ENCODE results near the gene COQ4. TPM values are rescaled to one million over a fixed set of nuclear protein-coding genes. Genes with fewer than 3 reads are reported as not detected.

COQ4 gene
- total RNA-seq, 1 experiment from 2014 or later: 45.3 TPM

DNA sequence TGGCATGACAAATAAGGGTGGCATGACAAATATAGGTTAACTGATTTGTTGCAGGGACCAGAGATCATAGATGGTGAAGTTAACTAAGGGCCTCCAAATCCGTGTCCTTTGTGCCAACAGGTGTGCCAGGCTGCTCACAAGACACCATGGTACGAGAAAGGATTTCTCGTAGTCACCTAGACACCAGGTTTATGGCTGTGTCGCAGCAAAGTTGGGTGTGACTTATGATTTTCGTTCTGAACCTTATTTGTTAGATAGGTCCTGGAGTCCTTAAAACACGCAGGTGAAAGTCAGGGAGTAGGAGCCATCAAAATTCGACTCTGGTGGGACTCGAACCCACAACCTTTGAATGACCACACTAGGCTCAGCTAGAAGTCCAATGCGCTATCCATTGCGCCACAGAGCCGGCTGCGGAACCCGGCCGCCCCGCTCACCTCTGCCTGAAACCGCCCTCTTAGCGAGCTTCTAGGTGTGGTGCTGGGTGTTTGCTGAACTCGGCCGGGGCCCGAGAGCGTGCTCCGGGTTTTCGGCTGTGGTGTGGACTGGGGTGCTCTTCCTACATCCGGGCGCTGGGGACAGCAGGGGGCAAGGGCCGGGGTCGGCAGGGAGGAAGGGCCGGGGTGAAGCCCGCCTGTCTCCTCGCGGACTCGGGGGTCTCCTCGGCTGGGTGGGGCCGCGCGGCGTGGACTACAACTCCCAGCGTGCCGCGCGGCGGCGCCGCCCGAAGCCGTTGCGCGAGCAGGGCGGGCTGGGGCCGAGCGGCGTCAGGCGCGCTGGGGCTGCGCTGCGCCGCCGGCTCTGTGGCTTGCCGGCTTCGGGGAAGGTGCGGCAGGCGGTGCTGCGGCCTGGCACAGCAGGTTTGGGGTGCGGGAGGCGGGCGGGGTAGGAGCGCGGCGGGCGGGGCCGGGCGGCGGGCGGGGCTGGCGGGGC is 17.4 kb downstream of the COQ4 start, which contains the start of gene SLC27A4 (continued):
- TF ChIP-seq FOXP4 (CRISPR knock-in tag; IDR thresholded peaks at IDR 0.05): no peak
- no peak for TF ChIP-seq ZNF416 (CRISPR knock-in tag; IDR thresholded peaks at IDR 0.05)
- TF ChIP-seq KAT7 (CRISPR knock-in tag; IDR thresholded peaks at IDR 0.05; ENCODE audit: borderline replicate concordance): no peak
- TF ChIP-seq TEAD1 (CRISPR knock-in tag; IDR thresholded peaks at IDR 0.05): peak; percentile 13; the same call in 1 of the 2 replicates

GRCh38 chr9:128340691-128341434 is 18.2 kb downstream of the COQ4 start:
- no peak overlapping the region for H3K27ac Mint-ChIP-seq

More at GRCh38 chr9:128340691-128341434, 18.2 kb downstream of the COQ4 start:
- H3K27me3 Mint-ChIP-seq (ENCODE audit: low read depth): no peaks in the 10 kb centered on the region
- no peak for TF ChIP-seq ZNF317 (CRISPR knock-in tag; IDR thresholded peaks at IDR 0.05; ENCODE audit: borderline replicate concordance, low read depth)
- no peak for TF ChIP-seq NR1H2 (CRISPR knock-in tag; IDR thresholded peaks at IDR 0.05)
- TF ChIP-seq ZNF121 (CRISPR knock-in tag; IDR thresholded peaks at IDR 0.05): no peak
- TF ChIP-seq, protein P1, sequence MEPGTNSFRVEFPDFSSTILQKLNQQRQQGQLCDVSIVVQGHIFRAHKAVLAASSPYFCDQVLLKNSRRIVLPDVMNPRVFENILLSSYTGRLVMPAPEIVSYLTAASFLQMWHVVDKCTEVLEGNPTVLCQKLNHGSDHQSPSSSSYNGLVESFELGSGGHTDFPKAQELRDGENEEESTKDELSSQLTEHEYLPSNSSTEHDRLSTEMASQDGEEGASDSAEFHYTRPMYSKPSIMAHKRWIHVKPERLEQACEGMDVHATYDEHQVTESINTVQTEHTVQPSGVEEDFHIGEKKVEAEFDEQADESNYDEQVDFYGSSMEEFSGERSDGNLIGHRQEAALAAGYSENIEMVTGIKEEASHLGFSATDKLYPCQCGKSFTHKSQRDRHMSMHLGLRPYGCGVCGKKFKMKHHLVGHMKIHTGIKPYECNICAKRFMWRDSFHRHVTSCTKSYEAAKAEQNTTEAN (CRISPR knock-in tag; IDR thresholded peaks at IDR 0.05): no peak
- TF ChIP-seq ARID4B (CRISPR knock-in tag; IDR thresholded peaks at IDR 0.05; ENCODE audit: borderline replicate concordance): 0 out of 2 replicates have a peak, but pooled peaks have one; percentile 30
- no peak for TF ChIP-seq FOXK1 (CRISPR knock-in tag; IDR thresholded peaks at IDR 0.05)
- TF ChIP-seq CREM (CRISPR knock-in tag; IDR thresholded peaks at IDR 0.05): no peak
- TF ChIP-seq RORB (CRISPR knock-in tag; IDR thresholded peaks at IDR 0.05): no peak
- no peak for TF ChIP-seq GTF2I (CRISPR knock-in tag; conservative IDR thresholded peaks at IDR 0.05)
- TF ChIP-seq, protein P2, sequence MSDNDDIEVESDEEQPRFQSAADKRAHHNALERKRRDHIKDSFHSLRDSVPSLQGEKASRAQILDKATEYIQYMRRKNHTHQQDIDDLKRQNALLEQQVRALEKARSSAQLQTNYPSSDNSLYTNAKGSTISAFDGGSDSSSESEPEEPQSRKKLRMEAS (CRISPR knock-in tag; IDR thresholded peaks at IDR 0.05): 0 out of 2 replicates have a peak, but pooled peaks have one; percentile 42
- no peak for TF ChIP-seq IRF1 (CRISPR knock-in tag; IDR thresholded peaks at IDR 0.05)
- no peak for TF ChIP-seq TCF7 (CRISPR knock-in tag; IDR thresholded peaks at IDR 0.05; ENCODE audit: low read depth)
- no peak for TF ChIP-seq NFE2L1 (CRISPR knock-in tag; IDR thresholded peaks at IDR 0.05)
- ChIA-PET POLR2A (interaction anchor here (0.6 to 1.2 kb wide), 4 partner anchors 9 to 167 kb away, joined by 3 to 6 read pairs (median 4); partner anchors contain the start of genes GOLGA2 and SWI5), CTCF (interaction anchor here (0.5 to 1.5 kb wide), 44 partner anchors 10 to 211 kb away, joined by 3 to 49 read pairs (median 5); partner anchors contain the start of genes BBLN, CERCAM, DNM1 and GLE1)
- peaks cover 7% of the 10 kb centered on the region; the same call in 1 of the 2 replicates for H3K36me3 Mint-ChIP-seq
- H3K4me1 Mint-ChIP-seq: peaks cover 5% of the 10 kb centered on the region; the same call in 1 of the 2 replicates
- H3K9me3 Mint-ChIP-seq: no peaks in the 10 kb centered on the region
- H3K4me3 Mint-ChIP-seq: peak overlapping the region; percentile 85
- peak; percentile 36 for DNase-seq (ENCODE audit: low spot score)
- ATAC-seq: peak; percentile 27
